MCF 10A (cell line): Measurements from ENCODE around the gene SDR42E2. TPM values are rescaled to one million over a fixed set of nuclear protein-coding genes. Genes with fewer than 3 reads are reported as not detected.

Experiments
- BruUV-seq: library from RNA; stranded (reverse); fragments of 400-500 nt; replicated peaks from 2 replicates; lab custom pipeline; 2021; lab: Mats Ljungman, UMichigan
- CTCF ChIA-PET: fragments of 300-600 bp; sonication (Branson Sonifier 250); formaldehyde crosslinking; extraction: SDS; loops from one replicate; lab custom pipeline; 2021; ENCODE audit warnings: antibody characterized with exemption, inconsistent platforms; lab: Yijun Ruan, JAX
- POLR2A ChIA-PET: fragments of 300-600, 350-650 bp; sonication (Branson Sonifier 250); formaldehyde crosslinking; extraction: SDS; loops from one replicate; lab custom pipeline; 2020; ENCODE audit warnings: antibody characterized with exemption, inconsistent platforms; lab: Yijun Ruan, JAX
- DNase-seq: peaks from one replicate; pipeline ENCODE4 v3.0.0-alpha.2; 2018; ENCODE audit not compliant: unreplicated experiment
- H3K27ac Mint-ChIP-seq: one replicate; pipeline ENCODE4 v1.8.0; 2022; ENCODE audit warnings: mild to moderate bottlenecking, low read depth, mixed read lengths; ENCODE audit not compliant: unreplicated experiment
- H3K27me3 Mint-ChIP-seq: one replicate; pipeline ENCODE4 v1.8.0; 2022; ENCODE audit warnings: mixed read lengths; ENCODE audit not compliant: insufficient read depth, unreplicated experiment
- H3K36me3 Mint-ChIP-seq: one replicate; pipeline ENCODE4 v1.8.0; 2022; ENCODE audit warnings: mild to moderate bottlenecking, moderate library complexity, mixed read lengths; ENCODE audit not compliant: insufficient read depth, unreplicated experiment
- H3K4me1 Mint-ChIP-seq: one replicate; pipeline ENCODE4 v1.8.0; 2022; ENCODE audit warnings: mixed read lengths; ENCODE audit not compliant: insufficient read depth, unreplicated experiment
- H3K4me3 Mint-ChIP-seq: one replicate; pipeline ENCODE4 v1.8.0; 2022; ENCODE audit warnings: mild to moderate bottlenecking, moderate library complexity, mixed read lengths; ENCODE audit not compliant: unreplicated experiment
- H3K9me3 Mint-ChIP-seq: one replicate; pipeline ENCODE4 v1.8.0; 2022; ENCODE audit warnings: mixed read lengths; ENCODE audit not compliant: unreplicated experiment
- CTCF ChIP-seq: fragments of 200-600 bp; IDR thresholded peaks from one replicate; pipeline ENCODE4 v1.8.0; 2022; ENCODE audit warnings: antibody characterized with exemption, mild to moderate bottlenecking; ENCODE audit not compliant: unreplicated experiment
- intact Hi-C: fragments of 100-400 bp; cut with micrococcal nuclease; formaldehyde crosslinking; loops from 2 replicates; pipeline ENCODE4 v1.14.1; 2022
- total RNA-seq: library from RNA; stranded (reverse); gene quantifications from 2 replicates; pipeline ENCODE4 v1.2.3, GENCODE V29; 2022

The SDR42E2 gene
- total RNA-seq, 1 experiment from 2014 or later: not detected

GRCh38 chr16:22188595-22189442 is 26.5 kb downstream of the SDR42E2 start:
- POLR2A ChIA-PET: interaction anchor here (0.6 to 5.7 kb wide), 23 partner anchors 9 to 627 kb away, joined by 3 to 82 read pairs (median 4); partner anchors contain the start of genes EEF2K, MOSMO, POLR3E and UQCRC2
- no peaks in the 10 kb centered on the region for H3K9me3 Mint-ChIP-seq
- no peaks in the 10 kb centered on the region for H3K27me3 Mint-ChIP-seq
- BruUV-seq: no TSS peak
- CTCF ChIA-PET: interaction anchor here (0.5 to 8.7 kb wide), 63 partner anchors 9 to 1447 kb away, joined by 3 to 64 read pairs (median 5); partner anchors contain the start of genes MOSMO, PDZD9, POLR3E and UQCRC2
- H3K4me3 Mint-ChIP-seq: peak overlapping the region; percentile 78
- intact Hi-C loops: loop anchor here (1.0 to 2.0 kb wide), 3 partner anchors 90 to 188 kb away; partner anchors contain the start of gene PDZD9
- H3K4me1 Mint-ChIP-seq: peaks cover 28% of the 10 kb centered on the region
- TF ChIP-seq CTCF: peak; percentile 85
- peak overlapping the region; percentile 95 for H3K27ac Mint-ChIP-seq
- DNase-seq: peak; percentile 89
- peaks cover 6% of the 10 kb centered on the region for H3K36me3 Mint-ChIP-seq

- POLR2A ChIA-PET: interaction anchor here (0.6 to 5.7 kb wide), 17 partner anchors 11 to 239 kb away, joined by 3 to 82 read pairs (median 5); partner anchors contain the start of genes EEF2K, MOSMO, POLR3E and UQCRC2
- peak; percentile 35 for DNase-seq
- H3K27me3 Mint-ChIP-seq: no peaks in the 10 kb centered on the region
- H3K9me3 Mint-ChIP-seq: no peaks in the 10 kb centered on the region
- intact Hi-C loops: loop anchor here (2.0 kb wide), 1 partner anchor 113 kb away; no protein-coding TSS in a partner anchor
- CTCF ChIA-PET: interaction anchor here (0.6 to 8.7 kb wide), 34 partner anchors 10 to 492 kb away, joined by 3 to 64 read pairs (median 7); partner anchors contain the start of genes MOSMO, PDZD9, POLR3E and UQCRC2
- H3K4me1 Mint-ChIP-seq: peaks cover 31% of the 10 kb centered on the region
- peak overlapping the region; percentile 78 for H3K4me3 Mint-ChIP-seq
- H3K36me3 Mint-ChIP-seq: peaks cover 6% of the 10 kb centered on the region
- TF ChIP-seq CTCF: no peak
- H3K27ac Mint-ChIP-seq: peak overlapping the region; percentile 95
- no TSS peak for BruUV-seq
Measured at GRCh38 chr16:22189473-22190080, 27.3 kb downstream of the SDR42E2 start.

GRCh38 chr16:22190081-22190775 is 27.9 kb downstream of the SDR42E2 start:
- no peak for TF ChIP-seq CTCF
- peak overlapping the region; percentile 95 for H3K27ac Mint-ChIP-seq
- no peaks in the 10 kb centered on the region for H3K27me3 Mint-ChIP-seq
- ChIA-PET POLR2A (interaction anchor here (0.6 to 5.7 kb wide), 15 partner anchors 10 to 239 kb away, joined by 3 to 82 read pairs (median 9); partner anchors contain the start of genes EEF2K, MOSMO, POLR3E and UQCRC2), CTCF (interaction anchor here (1.1 to 8.7 kb wide), 10 partner anchors 13 to 190 kb away, joined by 3 to 64 read pairs (median 12); partner anchors contain the start of genes MOSMO, PDZD9 and POLR3E)
- intact Hi-C loops: no loop called here
- peak overlapping the region; percentile 78 for H3K4me3 Mint-ChIP-seq
- H3K36me3 Mint-ChIP-seq: peaks cover 11% of the 10 kb centered on the region
- H3K4me1 Mint-ChIP-seq: peaks cover 34% of the 10 kb centered on the region
- H3K9me3 Mint-ChIP-seq: no peaks in the 10 kb centered on the region
- peak; percentile 99 for DNase-seq
- BruUV-seq: no TSS peak
